HG03442 (cell line): ENCODE results near the gene SPTBN1.
A peak's percentile ranks its signal among the peaks of the same experiment; 100 is the strongest.

Source experiments
- ATAC-seq: cut with Tn5 transposase; IDR thresholded peaks from one replicate; pipeline ENCODE4 v1.9.1; 2021; ENCODE audit warnings: mild to moderate bottlenecking, moderate library complexity; ENCODE audit not compliant: unreplicated experiment

Gene SPTBN1

DNA sequence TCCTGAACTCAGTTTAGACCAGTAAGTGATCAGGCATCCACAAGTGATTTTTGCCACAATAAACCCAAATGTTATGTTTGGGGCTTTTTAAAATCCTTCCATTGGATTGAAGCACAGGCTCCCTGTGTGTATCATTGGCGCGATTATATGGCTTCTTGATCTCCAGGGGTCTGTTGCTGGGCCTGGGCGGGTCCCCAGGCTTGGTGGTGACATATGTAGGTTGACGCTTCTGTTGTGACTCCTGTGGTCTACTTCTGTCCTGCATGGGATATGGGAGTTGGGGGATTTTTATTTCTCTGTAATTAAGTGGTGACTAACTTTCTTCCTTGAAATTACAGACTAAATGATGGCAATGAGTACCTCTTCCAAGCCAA, 211.1 kb downstream of the SPTBN1 start:
- ATAC-seq = no peak

GRCh38 chr2:54667726-54668650, 211.9 kb downstream of the SPTBN1 start:
- ATAC-seq = no peak

DNA sequence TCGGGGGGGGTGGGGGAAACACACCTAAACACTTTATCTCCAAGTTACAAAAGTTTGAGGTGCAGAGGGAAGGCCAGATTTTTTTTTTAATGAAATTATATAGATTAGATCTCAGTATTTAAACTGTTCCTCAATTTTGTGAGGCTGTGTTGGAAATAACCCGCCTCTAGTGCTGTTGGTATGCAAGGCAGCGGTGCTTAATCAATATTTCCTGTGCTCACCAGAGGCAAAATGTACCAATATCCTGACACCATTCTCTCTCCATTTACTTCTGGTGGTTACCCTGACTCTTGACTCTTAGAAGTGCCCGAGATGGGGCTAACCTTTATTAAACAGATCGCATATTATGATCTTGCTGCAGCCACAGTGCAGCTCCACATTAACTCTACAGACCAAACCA, 212.6 kb downstream of the SPTBN1 start:
- no peak for ATAC-seq

DNA sequence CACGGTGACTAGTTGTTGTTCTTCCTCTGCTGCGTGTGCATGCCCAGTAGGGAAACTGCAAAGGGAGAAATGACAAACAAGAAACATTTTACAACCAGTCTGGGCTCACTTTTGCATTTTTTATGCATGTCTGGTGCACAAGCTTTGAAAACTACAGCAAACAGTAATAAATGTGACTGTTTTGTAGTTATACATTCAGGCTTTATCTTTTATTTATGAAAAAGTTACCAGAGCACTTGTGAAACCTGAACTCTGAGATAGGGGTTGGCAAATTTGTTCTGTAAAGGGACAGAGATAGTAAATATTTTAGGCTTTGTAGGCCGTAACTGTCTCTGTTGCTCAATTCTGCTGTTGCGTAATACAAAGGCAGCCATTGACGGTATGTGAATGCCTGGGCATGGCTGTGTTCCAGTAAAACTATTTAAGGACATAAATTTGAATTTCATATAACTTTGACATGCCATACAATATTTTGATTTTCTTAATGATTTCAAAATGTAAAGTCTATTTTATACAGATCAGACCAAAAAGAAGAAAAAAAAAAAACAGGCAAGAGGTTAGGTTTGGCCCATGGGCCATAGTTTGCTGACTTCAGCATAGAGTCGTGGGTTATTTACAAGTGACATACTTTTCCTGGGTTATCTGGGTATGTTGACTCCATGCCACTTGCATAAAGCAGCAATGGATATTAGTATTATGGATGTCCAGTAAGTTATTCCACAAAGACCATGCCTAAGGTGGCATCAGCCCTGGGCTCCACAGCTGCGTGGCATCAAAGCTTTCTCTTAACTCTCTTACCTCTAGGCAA, 213.8 kb downstream of the SPTBN1 start:
- no peak for ATAC-seq

DNA sequence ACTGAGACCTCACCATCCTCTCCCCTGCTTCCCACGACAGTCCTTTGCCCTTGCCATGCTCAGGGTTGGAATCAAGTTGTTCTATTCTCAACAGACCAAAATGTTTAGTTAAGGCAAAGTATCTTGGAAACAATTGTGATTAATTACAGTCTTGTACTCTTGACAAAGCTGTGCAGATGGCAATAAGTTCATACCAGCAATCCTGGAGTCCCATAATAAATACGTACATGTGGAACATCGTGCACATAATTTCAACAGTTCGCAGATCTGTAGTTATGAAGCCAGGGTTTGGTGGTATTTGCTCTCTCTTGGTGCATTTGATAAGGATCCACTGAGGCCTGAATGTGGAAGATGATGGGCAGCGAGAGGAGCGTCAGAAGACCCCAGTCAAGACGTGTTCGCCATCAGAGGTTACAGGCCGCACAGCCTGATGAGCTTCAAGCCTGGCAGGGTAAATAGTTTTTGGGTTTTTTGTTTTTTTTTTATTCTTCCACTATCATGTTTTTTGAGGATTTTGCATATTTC, 214.4 kb downstream of the SPTBN1 start:
- no peak for ATAC-seq

DNA sequence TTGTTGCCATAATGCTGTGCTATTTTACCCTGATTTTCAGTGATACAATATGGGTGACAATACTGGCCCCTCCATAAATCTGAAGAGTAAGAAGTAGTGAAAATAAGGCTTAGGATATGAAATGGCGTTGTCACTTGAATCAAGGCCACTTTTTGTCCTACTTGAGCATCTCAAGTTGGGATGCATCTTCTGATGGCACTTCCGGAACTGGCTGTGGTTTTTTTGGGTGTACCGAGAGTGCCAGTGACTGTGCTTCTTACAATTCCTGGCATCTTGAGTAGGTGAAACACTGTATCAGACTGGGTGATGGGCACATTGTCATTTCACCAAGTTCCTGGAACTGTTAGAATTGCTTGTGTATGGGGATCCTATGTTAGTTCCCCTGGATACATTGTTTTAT, 214.9 kb downstream of the SPTBN1 start:
- ATAC-seq = no peak

GRCh38 chr2:54671875-54672589, 215.9 kb downstream of the SPTBN1 start:
- ATAC-seq = no peak

DNA sequence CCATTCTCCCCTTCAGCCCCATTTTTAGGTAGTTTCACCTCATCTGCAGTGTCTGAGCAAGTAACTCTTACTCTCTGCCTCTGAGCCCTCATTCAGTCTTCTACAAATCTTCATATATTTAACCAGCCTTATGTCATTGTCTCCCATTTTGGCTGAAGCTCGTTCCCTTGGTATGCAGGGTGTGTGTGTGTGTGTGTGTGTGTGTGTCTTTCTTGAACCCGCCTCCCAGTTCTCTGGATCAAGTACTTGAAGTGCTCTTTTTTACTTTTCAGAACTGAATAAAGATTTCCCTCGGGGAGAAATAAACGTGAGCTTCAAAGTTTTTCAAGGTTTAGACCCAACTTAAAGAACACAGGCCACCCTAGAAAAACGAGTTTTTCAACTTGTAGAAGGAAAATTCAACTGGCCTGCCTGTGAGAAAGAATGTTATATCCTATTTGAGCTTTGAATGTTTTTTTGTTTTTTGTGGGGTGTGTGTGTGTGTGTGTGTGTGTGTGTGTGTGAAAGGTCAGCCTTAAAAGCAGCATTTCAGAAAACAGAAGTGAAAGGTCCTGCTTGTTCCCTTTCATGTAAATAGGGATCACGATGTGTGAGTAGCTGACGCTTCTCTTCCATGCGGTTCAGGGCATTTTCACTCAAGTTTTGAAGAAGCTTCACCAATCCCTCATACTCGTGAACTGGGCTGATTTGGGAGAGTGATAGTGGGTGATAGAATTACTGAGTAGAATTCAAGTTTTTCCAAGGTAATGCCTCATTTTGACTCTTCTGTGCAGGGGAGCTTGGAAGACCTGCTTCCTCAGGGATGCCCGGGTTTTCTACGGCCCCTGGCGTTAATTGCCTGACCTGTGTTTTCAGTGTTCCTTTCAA, 216.7 kb downstream of the SPTBN1 start:
- peak; percentile 59 for ATAC-seq

DNA sequence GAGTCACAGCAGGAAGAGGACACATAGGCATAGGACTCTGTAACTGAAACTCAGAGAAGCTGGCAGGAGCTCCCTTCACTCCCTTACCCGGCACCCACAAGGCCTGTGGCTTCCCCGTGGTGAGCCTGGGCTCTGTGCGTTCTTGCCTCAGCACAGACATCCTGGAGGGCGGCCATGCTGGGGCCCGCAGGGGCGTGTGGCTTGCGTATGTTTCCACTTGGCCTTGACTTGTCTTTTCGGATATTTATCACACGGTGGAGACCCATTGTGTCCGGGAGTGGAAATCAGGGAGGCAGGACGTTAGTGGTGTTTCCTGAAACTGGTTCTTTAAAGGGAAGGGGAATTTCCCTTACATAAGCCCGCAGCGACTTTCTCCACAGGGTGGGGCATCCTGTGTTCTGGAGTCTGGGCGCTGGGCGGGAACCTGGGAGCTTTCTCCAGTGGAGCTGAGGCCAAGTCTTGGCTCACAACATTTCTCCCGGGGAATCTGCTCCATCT, 217.4 kb downstream of the SPTBN1 start:
- ATAC-seq = peak; percentile 44

GRCh38 chr2:54675281-54675680, 219.2 kb downstream of the SPTBN1 start:
- ATAC-seq = no peak

GRCh38 chr2:54675738-54676137, 219.6 kb downstream of the SPTBN1 start:
- ATAC-seq = no peak

DNA sequence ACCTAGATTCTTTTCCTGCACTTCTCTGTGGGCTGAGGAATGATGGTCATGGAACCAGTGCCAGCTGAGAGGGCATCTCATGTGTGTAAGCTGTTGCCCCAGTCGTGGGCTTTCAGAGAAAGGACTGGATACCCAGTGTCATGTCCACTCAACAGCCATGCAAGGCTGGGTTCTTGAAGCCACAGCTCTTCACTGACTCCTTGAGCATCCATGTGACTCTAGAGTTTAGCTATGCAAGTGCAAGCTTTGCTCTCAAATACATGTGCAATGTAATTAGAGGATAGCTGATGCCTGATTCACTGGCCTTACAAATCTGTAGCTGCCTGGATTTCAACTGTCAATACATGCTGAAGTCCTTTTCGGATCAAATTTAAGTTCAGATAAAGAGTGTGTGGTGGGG, 220.5 kb downstream of the SPTBN1 start:
- no peak for ATAC-seq

DNA sequence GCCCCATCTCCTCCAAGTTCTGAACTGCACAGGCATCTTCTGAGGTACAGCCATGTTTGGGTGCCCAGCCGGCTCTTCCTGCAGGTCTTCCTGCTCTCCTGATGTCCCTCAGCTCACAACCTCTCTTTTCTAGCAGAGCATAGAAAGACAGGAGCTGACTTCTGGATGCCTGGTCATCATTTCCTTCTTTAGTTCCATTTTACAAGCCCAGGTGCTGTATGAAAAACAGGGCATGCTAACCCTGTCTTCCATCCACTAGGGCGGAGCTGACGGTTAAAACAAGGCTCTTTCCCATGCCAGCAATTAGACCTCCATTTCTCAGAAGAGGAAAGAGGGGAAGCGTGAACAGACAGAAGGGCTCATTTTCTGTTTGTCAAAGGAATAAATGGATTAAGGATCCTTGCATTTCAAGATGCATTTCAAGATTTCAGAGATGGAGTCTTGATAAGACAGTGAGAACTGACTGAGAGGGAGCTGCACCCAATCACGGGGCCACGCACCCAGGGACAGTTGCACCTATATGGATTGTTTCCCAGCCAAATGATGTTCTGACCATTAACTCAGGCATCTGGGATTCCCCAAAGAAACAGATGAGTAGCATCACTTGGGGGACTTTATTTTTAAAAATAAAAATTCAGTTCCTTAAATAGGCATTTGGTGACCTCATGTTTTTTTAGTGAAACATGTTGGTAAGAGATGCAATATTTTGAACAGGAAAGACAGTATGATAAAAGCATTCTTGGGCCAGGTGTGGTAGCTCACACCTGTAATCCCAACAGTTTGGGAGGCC, 221.5 kb downstream of the SPTBN1 start:
- peak; percentile 27 for ATAC-seq

DNA sequence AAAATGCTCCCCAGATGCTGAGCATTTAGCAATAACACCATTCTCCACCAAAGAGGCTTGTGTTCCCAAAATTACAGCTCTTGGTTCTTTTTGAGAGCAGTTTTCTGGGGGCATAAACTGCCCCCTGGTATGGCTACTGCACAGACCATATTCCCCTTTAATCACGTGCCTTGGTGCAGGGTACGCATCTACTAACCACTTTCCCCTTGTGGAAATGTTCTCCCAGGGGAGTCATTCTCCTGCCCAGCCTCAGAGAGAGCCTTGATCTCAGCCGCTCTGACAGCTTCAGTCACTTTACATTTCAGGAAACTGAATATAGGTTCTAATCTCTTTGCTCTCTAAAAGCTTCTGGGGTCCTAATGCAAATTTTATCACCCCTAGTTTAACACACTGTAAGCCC, 222.6 kb downstream of the SPTBN1 start:
- no peak for ATAC-seq

- ATAC-seq = peak; percentile 78
Observed at GRCh38 chr2:54680397-54681041, 224.4 kb downstream of the SPTBN1 start.

DNA sequence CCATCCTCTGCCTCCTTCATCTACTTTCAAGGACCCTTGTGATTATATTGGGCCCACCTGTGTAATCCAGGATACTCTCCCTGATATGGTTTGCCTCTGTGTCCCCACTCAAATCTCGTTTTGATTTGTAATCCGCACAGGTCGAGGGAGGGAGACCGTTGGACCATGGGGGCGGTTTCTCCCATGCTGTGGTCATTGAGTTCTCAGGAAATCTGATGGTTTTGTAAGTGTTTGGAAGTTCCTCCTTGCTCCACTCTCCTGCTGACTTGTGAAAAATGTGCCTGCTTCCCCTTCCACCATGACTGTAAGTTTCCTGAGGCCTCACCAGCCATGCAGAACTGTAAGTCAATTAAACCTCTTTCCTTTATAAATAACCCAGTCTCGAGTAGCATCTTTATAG, 225.3 kb downstream of the SPTBN1 start:
- no peak for ATAC-seq

GRCh38 chr2:54683596-54683995, 227.5 kb downstream of the SPTBN1 start:
- no peak for ATAC-seq

DNA sequence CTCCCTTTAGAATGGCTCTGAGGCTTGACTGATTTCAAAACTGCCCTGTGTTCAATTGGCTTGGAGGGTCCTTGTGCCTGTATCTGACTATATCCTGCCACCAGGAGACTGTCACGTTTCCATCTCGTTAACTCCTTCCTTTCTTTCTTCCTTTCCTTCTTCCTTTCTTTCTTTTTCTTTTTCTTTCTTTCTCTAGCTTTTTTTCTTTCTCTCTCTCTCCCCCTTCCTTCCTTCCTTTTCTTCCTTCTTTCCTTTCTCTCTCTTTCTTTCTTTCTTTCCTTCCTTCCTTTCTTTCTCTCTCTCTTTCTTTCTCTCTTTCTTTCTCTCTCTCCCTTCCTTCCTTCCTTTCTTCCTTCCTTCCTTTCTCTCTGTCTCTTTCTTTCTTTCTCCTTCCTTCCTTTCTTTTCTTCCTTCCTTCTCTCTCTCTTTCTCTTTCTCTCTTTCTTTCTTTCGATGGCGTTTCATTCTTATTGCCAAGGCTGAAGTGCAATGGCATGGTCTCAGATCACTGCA, 229.2 kb downstream of the SPTBN1 start:
- ATAC-seq = no peak
